ENCODE measurements around the gene CCIN. TPM values are rescaled to one million over a fixed set of nuclear protein-coding genes. Genes with fewer than 3 reads are reported as not detected.
"Not testable (repeated sequence)": the region's sequence is repeated elsewhere in the genome, so short reads cannot be mapped to it uniquely, and the experiment has no call there.

Gene CCIN
- total RNA-seq, 1 experiment from 2014 or later: 0.20 TPM

DNA sequence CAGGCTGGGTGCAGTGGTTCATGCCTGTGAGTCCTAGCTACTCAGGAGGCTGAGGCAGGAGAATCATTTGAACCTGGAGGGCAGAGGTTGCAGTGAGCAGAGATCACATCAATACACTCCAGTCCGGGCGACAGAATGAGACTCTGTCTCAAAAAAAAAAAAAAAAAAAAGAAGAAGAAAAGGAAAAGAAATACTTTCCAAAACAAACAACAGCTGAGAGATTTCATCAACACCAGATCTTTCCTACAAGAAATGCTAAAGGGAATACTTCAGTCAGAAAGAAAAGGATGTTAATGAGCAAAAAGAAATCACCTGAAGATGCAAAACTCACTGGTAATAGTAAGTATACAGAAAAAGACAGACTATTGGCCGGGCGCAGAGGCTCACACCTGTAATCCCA lies 8.4 kb downstream of the CCIN start:
- ChIA-PET CTCF (interaction anchor here (0.6 kb wide), 1 partner anchor 14 kb away, joined by 3 read pairs; no protein-coding TSS in a partner anchor), POLR2A (no interaction called here)
- Mint-ChIP-seq H3K27me3 (ENCODE audit: low read depth) (peaks cover 5% of the 10 kb centered on the region), H3K36me3 (peaks cover 5% of the 10 kb centered on the region; the same call in 1 of the 2 replicates), H3K4me1 (no peaks in the 10 kb centered on the region), H3K9me3 (peaks cover 35% of the 10 kb centered on the region), H3K4me3 (no peak overlapping the region), H3K27ac (no peak overlapping the region)
- TF ChIP-seq TEAD4 (CRISPR knock-in tag; IDR thresholded peaks at IDR 0.05): no peak
- TF ChIP-seq ZNF317 (CRISPR knock-in tag; IDR thresholded peaks at IDR 0.05; ENCODE audit: borderline replicate concordance, low read depth): no peak
- TF ChIP-seq, protein P1, sequence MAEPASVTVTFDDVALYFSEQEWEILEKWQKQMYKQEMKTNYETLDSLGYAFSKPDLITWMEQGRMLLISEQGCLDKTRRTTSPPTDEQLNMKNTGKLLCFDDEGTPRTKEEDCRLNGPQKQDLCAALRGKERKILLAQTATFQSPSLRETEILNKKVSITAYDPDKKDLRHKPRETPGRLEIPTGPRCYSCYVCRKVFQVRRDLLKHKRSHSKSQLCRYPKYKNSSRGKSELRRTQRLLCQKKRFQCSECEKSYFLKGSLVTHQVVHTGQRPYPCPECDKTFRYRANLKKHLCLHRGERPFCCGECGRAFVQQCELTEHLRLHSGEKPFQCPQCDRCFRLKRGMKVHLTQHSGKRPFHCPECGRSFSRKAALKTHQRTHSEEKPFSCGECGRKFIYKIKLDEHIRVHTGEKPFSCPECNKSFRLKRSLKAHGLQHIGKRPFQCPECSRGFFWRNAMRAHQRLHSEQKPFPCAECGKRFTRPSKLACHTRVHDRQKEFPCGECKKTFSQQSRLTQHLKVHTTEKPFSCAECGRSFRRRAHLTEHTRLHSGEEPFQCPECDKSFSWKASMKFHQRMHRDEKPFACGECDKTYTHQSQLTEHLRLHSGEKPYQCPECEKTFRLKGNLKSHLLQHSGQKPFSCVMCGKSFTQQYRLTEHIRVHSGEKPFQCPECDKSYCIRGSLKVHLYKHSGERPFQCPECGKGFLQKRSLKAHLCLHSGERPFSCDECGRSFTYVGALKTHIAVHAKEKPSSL (CRISPR knock-in tag; conservative IDR thresholded peaks at IDR 0.05): no peak
- TF ChIP-seq, protein P2, sequence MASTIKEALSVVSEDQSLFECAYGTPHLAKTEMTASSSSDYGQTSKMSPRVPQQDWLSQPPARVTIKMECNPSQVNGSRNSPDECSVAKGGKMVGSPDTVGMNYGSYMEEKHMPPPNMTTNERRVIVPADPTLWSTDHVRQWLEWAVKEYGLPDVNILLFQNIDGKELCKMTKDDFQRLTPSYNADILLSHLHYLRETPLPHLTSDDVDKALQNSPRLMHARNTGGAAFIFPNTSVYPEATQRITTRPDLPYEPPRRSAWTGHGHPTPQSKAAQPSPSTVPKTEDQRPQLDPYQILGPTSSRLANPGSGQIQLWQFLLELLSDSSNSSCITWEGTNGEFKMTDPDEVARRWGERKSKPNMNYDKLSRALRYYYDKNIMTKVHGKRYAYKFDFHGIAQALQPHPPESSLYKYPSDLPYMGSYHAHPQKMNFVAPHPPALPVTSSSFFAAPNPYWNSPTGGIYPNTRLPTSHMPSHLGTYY (CRISPR knock-in tag; IDR thresholded peaks at IDR 0.05): no peak
- TF ChIP-seq MXD4 (CRISPR knock-in tag; IDR thresholded peaks at IDR 0.05; ENCODE audit: borderline replicate concordance): no peak
- TF ChIP-seq SMAD3 (CRISPR knock-in tag; IDR thresholded peaks at IDR 0.05; ENCODE audit: borderline replicate concordance): no peak
- TF ChIP-seq ZNF396 (CRISPR knock-in tag; IDR thresholded peaks at IDR 0.05; ENCODE audit: borderline replicate concordance): no peak
- TF ChIP-seq, protein P3, sequence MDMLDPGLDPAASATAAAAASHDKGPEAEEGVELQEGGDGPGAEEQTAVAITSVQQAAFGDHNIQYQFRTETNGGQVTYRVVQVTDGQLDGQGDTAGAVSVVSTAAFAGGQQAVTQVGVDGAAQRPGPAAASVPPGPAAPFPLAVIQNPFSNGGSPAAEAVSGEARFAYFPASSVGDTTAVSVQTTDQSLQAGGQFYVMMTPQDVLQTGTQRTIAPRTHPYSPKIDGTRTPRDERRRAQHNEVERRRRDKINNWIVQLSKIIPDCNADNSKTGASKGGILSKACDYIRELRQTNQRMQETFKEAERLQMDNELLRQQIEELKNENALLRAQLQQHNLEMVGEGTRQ (CRISPR knock-in tag; IDR thresholded peaks at IDR 0.05): no peak
- no peak for TF ChIP-seq NFYB (CRISPR knock-in tag; conservative IDR thresholded peaks at IDR 0.05; ENCODE audit: low read depth)
- no peak for TF ChIP-seq NR2C2 (CRISPR knock-in tag; IDR thresholded peaks at IDR 0.05)
- TF ChIP-seq, protein P4, sequence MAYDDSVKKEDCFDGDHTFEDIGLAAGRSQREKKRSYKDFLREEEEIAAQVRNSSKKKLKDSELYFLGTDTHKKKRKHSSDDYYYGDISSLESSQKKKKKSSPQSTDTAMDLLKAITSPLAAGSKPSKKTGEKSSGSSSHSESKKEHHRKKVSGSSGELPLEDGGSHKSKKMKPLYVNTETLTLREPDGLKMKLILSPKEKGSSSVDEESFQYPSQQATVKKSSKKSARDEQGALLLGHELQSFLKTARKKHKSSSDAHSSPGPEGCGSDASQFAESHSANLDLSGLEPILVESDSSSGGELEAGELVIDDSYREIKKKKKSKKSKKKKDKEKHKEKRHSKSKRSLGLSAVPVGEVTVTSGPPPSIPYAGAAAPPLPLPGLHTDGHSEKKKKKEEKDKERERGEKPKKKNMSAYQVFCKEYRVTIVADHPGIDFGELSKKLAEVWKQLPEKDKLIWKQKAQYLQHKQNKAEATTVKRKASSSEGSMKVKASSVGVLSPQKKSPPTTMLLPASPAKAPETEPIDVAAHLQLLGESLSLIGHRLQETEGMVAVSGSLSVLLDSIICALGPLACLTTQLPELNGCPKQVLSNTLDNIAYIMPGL (CRISPR knock-in tag; IDR thresholded peaks at IDR 0.05): no peak
- TF ChIP-seq, protein P5, sequence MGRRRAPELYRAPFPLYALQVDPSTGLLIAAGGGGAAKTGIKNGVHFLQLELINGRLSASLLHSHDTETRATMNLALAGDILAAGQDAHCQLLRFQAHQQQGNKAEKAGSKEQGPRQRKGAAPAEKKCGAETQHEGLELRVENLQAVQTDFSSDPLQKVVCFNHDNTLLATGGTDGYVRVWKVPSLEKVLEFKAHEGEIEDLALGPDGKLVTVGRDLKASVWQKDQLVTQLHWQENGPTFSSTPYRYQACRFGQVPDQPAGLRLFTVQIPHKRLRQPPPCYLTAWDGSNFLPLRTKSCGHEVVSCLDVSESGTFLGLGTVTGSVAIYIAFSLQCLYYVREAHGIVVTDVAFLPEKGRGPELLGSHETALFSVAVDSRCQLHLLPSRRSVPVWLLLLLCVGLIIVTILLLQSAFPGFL (CRISPR knock-in tag; IDR thresholded peaks at IDR 0.05; ENCODE audit: borderline replicate concordance): no peak
- ATAC-seq: no peak
- DNase-seq (ENCODE audit: low spot score): no peak

DNA sequence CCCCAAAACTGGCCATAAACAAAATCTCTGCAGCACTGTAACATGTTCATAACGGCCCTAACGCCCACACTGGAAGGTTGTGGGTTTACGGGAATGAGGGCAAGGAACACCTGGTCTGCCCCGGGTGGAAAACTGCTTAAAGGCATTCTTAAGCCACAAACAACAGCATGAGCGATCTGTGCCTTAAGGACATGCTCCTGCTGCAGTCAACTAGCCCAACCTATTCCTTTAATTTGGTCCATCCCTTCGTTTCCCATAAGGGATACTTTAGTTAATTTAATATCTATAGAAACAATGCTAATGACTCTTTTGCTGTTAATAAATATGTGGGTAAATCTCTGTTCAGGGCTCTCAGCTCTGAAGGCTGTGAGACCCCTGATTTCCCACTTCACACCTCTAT lies 11.1 kb downstream of the CCIN start:
- DNase-seq (ENCODE audit: low spot score); CTCF ChIA-PET; H3K27me3 Mint-ChIP-seq (ENCODE audit: low read depth); H3K4me3 Mint-ChIP-seq; ATAC-seq; H3K27ac Mint-ChIP-seq; H3K36me3 Mint-ChIP-seq; H3K4me1 Mint-ChIP-seq; POLR2A ChIA-PET: not testable (repeated sequence)
- peaks cover 42% of the 10 kb centered on the region for H3K9me3 Mint-ChIP-seq

DNA sequence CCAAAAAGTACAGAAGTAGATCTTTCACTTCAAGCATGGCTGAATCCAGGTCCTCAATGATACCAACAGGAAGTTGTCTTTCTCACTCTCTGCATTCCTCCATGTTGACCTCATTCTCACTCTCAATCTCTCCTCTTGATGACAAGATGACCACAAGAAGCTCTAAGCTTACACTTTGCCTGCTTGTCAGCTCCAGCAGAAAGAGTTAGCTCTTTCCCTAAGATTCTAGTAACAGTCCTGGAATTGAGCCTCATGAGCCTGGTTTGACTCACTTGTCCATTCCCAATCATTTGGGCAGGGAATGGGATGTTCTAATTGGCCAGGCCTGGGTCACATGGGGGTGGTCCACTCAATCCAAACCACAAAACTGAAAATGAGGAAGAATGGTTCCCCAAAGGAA lies 18.2 kb downstream of the CCIN start:
- peaks cover 17% of the 10 kb centered on the region for H3K4me1 Mint-ChIP-seq
- H3K27me3 Mint-ChIP-seq (ENCODE audit: low read depth): peaks cover 18% of the 10 kb centered on the region
- no peak overlapping the region for H3K27ac Mint-ChIP-seq
- peaks cover 8% of the 10 kb centered on the region for H3K9me3 Mint-ChIP-seq
- ATAC-seq (no peak), DNase-seq (ENCODE audit: low spot score) (no peak)
- no peak overlapping the region for H3K4me3 Mint-ChIP-seq
- ChIA-PET POLR2A (no interaction called here), CTCF (interaction anchor here (1.7 kb wide), 1 partner anchor 85 kb away, joined by 4 read pairs; no protein-coding TSS in a partner anchor)
- H3K36me3 Mint-ChIP-seq: no peaks in the 10 kb centered on the region
- no peak for TF ChIP-seq TEAD1 (CRISPR knock-in tag; IDR thresholded peaks at IDR 0.05)
- TF ChIP-seq ESRRA (CRISPR knock-in tag; IDR thresholded peaks at IDR 0.05; ENCODE audit: borderline replicate concordance): no peak
- no peak for TF ChIP-seq ZNF671 (CRISPR knock-in tag; IDR thresholded peaks at IDR 0.05)
- TF ChIP-seq, protein P6, sequence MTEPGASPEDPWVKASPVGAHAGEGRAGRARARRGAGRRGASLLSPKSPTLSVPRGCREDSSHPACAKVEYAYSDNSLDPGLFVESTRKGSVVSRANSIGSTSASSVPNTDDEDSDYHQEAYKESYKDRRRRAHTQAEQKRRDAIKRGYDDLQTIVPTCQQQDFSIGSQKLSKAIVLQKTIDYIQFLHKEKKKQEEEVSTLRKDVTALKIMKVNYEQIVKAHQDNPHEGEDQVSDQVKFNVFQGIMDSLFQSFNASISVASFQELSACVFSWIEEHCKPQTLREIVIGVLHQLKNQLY (CRISPR knock-in tag; IDR thresholded peaks at IDR 0.05): no peak
- TF ChIP-seq, protein P7, sequence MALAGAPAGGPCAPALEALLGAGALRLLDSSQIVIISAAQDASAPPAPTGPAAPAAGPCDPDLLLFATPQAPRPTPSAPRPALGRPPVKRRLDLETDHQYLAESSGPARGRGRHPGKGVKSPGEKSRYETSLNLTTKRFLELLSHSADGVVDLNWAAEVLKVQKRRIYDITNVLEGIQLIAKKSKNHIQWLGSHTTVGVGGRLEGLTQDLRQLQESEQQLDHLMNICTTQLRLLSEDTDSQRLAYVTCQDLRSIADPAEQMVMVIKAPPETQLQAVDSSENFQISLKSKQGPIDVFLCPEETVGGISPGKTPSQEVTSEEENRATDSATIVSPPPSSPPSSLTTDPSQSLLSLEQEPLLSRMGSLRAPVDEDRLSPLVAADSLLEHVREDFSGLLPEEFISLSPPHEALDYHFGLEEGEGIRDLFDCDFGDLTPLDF (CRISPR knock-in tag; IDR thresholded peaks at IDR 0.05): no peak
- TF ChIP-seq NR1H2 (CRISPR knock-in tag; IDR thresholded peaks at IDR 0.05): no peak
- no peak for TF ChIP-seq OVOL2 (CRISPR knock-in tag; IDR thresholded peaks at IDR 0.05; ENCODE audit: borderline replicate concordance)
- TF ChIP-seq ZNF396 (CRISPR knock-in tag; IDR thresholded peaks at IDR 0.05; ENCODE audit: borderline replicate concordance): no peak
- no peak for TF ChIP-seq FOXJ3 (CRISPR knock-in tag; IDR thresholded peaks at IDR 0.05; ENCODE audit: borderline replicate concordance)
- TF ChIP-seq JAZF1 (CRISPR knock-in tag; IDR thresholded peaks at IDR 0.05): no peak
- no peak for TF ChIP-seq CREM (CRISPR knock-in tag; IDR thresholded peaks at IDR 0.05)
- TF ChIP-seq HMGA2 (CRISPR knock-in tag; IDR thresholded peaks at IDR 0.05): no peak
- TF ChIP-seq SMAD4 (CRISPR knock-in tag; IDR thresholded peaks at IDR 0.05): no peak
- no peak for TF ChIP-seq SMAD3 (CRISPR knock-in tag; IDR thresholded peaks at IDR 0.05; ENCODE audit: borderline replicate concordance)
